ENCODE measurements around the gene ARMC6.

Gene ARMC6

DNA sequence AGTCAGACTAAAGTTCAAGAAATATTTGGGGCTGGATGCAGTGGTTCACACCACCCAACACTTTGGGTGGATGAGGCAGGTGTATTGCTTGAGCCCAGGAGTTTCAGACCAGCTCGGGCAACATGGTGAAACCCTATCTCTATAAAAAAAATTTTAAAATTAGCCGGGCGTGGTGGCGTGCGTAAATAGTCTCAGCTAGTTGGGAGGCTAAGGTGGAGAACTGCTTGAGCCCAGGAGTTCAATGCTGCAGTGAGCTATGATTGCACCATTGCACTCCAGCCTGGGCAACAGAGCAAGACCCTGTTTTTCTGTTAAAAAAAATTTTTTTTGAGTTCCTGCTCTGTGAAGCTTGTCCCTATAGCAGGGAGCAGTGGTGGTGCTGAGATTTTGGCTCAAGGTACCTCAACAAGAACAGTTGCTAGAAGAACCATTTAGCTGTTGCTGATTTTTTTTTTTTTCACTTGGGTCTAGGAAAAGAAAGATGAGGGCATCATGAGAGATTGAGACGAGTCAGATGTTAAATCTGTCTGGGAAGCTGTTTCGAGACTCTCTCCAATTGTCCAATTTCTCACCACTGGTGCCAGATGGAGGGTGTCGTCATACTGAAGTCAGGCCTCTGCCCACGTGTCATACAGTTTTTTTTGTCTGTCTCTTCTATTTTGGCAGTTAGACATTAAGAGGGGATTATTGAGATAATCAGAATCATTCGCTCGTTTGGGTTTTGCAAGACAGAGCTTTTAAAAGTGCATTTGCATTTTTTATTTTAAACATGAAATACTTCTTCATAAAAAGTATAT, 34.1 kb downstream of the ARMC6 start:
- DNase-seq (ENCODE audit: extremely low read depth, low read depth): no peak
- TF ChIP-seq, protein P1, sequence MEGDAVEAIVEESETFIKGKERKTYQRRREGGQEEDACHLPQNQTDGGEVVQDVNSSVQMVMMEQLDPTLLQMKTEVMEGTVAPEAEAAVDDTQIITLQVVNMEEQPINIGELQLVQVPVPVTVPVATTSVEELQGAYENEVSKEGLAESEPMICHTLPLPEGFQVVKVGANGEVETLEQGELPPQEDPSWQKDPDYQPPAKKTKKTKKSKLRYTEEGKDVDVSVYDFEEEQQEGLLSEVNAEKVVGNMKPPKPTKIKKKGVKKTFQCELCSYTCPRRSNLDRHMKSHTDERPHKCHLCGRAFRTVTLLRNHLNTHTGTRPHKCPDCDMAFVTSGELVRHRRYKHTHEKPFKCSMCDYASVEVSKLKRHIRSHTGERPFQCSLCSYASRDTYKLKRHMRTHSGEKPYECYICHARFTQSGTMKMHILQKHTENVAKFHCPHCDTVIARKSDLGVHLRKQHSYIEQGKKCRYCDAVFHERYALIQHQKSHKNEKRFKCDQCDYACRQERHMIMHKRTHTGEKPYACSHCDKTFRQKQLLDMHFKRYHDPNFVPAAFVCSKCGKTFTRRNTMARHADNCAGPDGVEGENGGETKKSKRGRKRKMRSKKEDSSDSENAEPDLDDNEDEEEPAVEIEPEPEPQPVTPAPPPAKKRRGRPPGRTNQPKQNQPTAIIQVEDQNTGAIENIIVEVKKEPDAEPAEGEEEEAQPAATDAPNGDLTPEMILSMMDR (IDR thresholded peaks at IDR 0.05; ENCODE audit: low read depth, low read length): no peak

DNA sequence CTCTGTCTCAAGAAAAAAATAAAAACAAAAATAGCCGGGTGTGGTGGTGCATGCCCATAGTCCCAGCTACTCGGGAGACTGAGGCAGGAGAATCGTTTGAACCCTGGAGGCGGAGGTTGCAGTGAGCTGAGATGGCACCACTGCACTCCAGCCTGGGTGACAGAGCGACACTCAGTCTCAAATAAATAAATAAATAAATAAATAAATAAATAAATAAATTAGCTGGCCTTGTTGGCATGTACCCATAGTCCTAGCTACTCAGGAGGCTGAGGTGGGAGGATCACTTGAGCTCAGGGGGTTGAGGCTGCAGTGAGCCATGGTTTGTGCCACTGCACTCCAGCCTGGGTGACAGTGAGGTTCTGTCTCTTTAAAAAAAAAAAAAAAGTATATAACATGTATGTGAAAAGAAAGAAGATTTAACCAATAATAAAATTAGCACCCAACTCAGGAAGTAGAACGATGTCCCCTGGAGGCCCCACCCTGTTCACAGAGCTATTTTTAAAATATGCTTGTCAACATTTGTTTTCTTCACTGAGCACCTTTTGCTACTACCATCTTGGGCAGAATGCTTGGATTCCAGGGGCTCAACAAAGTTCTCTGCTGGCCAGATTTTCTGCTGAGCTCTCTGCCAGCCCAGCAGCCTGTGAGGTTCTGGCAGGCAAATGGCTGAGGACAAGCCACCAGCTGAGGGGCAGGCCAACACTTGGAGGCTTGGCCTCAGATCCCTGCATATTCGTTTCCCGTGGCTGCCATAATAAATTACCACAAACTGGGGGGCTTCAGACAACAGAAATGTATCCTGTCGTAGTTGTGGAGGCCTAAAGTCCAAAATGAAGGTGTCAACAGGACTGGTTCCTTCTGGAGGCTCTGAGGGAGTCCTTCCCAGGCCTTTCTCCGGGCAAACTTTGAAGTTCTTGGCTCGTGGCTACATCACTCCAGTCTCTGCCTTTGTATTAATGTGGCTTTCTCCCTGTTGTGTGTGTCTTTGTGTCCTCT, 35.6 kb downstream of the ARMC6 start:
- no peak for DNase-seq (ENCODE audit: extremely low read depth, low read depth)
- TF ChIP-seq, protein P1 (IDR thresholded peaks at IDR 0.05; ENCODE audit: low read depth, low read length): no peak

DNA sequence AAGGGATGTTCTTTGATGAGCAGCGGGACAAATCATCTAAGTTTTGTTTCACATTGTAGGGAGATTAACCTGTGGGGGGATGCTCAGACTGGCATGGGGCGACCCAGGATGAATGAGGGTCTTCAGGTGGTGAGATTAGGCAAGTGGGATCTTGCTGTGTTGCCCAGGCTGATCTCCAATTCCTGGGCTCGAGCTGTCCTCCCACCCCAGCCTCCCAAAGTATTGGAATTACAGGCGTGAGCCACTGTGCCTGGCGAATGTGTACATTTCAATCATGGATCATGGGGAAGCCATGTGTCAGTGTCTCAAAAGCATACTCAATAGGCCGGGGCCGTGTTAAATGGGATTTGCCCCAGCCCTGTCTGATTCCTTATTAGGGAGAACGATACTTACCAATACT, 38.5 kb downstream of the ARMC6 start:
- TF ChIP-seq, protein P1 (IDR thresholded peaks at IDR 0.05; ENCODE audit: low read depth, low read length): no peak
- DNase-seq (ENCODE audit: extremely low read depth, low read depth): no peak

DNA sequence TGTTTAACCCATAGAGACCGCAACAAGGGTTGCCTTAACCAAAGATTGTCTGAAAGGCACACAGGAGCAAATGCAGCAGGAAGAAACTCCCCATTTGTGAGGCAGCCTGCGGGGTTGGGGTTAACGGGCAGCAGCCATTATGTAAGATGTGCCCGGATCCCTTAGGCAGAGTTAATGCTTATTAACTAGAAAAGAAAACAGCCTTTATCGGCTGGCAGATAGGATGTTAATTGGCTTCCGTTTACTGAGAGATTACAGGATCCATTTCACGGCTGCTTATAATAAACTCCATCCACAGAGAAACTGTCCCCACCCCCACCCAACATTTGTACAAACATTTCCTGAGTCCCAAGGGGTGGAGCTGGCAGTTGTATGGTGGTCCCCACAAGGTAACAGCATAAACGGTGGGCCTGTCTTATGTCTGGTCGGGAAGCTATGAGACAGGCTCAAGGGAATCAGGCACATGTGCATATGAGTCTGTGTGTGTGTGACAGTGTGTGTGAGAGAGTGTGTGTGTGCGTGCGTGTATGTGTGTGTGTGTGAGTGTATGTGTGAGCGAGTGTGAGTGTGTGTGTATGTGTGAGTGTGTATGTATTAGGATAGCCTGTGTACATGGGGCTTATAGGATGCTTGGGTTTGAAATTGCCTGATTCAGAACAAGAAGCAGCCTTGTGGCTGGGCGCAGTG, 40.9 kb downstream of the ARMC6 start:
- TF ChIP-seq, protein P1 (IDR thresholded peaks at IDR 0.05; ENCODE audit: low read depth, low read length): no peak
- DNase-seq (ENCODE audit: extremely low read depth, low read depth): no peak

DNA sequence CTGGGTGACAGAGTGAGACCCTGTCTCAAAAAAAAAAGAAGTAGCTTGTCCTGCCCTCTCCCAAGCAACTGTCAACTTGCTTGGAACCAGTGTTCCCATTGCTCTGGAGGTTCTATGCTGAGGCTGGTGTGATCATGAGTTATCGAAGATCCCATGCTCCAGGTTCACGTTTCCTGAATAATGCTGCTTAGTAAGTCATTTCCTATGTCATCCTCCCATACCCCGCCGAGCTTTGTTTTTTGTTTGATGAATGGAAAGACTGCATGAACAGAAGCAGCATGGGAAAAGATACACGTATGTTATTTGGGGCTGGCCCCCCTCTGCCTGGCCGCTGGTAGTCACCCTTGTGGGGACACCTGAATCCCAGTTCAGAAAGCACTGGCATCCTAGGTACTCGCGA, 41.7 kb downstream of the ARMC6 start:
- DNase-seq (ENCODE audit: extremely low read depth, low read depth): no peak
- TF ChIP-seq, protein P1 (IDR thresholded peaks at IDR 0.05; ENCODE audit: low read depth, low read length): no peak

DNA sequence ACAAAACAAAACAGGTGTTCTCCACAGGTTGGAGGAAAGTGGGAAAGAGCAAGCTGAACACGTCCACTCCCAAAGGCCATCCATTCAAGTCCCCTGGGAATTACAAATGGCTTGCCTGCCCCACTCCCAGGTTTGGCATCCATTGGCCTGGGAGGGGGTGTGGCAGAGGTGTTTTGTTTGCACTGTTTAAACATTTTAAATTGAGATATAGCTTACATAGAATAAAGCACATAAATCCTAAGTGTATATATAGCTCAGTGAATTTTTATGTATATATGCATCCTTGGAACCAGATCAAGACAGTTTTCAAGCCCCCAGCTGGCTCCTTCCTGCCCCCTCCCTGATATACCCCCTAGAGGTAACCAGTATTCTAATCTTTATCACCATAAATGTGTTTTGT, 43.1 kb downstream of the ARMC6 start:
- TF ChIP-seq, protein P1 (IDR thresholded peaks at IDR 0.05; ENCODE audit: low read depth, low read length): no peak
- no peak for DNase-seq (ENCODE audit: extremely low read depth, low read depth)

Data from AG09319 (cell line).